ENCODE results near the gene ZSCAN16. TPM values are rescaled to one million over a fixed set of nuclear protein-coding genes. Genes with fewer than 3 reads are reported as not detected.

Gene ZSCAN16
- total RNA-seq, 1 donor from 2014 or later = 13.8 TPM

DNA sequence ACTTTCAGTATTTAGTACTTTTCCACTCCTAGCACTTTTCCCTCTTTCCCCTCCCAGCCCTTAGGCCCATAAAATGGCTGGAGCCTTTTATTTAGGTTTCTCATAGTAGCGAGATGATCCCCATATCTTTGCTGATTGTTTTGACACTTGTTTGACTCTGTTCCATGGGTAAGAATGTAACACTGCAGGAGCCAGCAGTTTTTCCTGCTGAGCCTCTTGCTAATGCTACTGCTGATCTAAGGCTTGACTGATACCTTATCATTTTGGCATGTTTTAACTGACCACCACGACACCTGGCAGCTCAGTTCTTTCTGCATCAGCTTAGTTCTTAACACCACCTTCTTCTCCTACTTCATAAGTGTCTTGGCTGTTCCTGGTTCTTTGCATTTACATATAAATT lies 46.9 kb downstream of the ZSCAN16 start:
- no peak for DNase-seq (ENCODE audit: low read depth, low spot score)

DNA sequence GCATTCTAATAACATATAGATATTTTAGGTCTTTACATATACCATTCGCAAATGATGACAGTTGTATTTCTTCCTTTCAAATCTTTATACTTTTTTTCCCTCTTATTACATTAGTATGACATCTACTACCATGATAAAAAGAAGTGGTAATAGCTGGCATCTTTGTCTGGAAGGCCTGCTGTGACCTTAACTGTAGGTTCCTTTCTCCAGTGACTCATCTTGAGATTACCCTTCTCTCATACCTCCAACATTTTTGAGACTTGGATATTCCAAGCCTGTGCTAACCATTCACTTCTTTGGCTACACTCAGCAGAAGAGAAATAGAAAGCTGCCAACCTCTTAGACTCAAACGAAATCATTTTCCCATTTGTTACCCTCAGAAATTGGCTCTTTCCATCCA lies 47.6 kb downstream of the ZSCAN16 start:
- no peak for DNase-seq (ENCODE audit: low read depth, low spot score)

DNA sequence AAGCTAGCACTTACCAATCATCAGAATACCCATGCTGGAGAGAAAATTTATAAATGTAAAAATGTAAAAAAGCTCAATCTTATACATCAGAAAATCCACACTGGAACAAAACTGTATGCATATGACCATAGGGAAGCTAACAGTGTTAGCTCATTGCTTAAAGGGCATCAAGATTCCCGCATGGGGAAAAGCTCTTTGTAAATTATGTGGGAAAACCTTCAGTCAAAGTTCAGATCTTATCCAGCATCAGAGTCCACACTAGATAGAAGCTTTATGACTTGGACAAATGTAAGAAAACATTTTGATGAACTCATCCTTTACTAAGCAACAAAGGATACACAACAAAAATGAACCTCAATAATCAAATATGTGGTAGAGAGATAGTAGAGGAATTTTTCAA lies 52.0 kb downstream of the ZSCAN16 start:
- DNase-seq (ENCODE audit: low read depth, low spot score) = no peak

Other genes starting within 250 kb of the ZSCAN16 start
- gene OR2B2, start 212.2 kb upstream of the ZSCAN16 start, total RNA-seq = not detected in 2 replicates
- not detected in 2 replicates for gene OR2B6, start 167.4 kb upstream of the ZSCAN16 start, total RNA-seq
- gene ZNF165, start 44.0 kb upstream of the ZSCAN16 start, total RNA-seq = 0.33 and 0.35 TPM in 2 replicates
- 11.5 and 19.0 TPM in 2 replicates for gene ZKSCAN8, start 17.3 kb downstream of the ZSCAN16 start, total RNA-seq
- gene ZSCAN9, start 100.7 kb downstream of the ZSCAN16 start, total RNA-seq = 11.6 and 13.5 TPM in 2 replicates
- 5.6 and 5.7 TPM in 2 replicates for gene ZKSCAN4, start 127.7 kb downstream of the ZSCAN16 start, total RNA-seq
- 0.59 and 1.2 TPM in 2 replicates for gene NKAPL, start 134.7 kb downstream of the ZSCAN16 start, total RNA-seq
- 8.9 and 18.5 TPM in 2 replicates for gene ZSCAN26, start 142.5 kb downstream of the ZSCAN16 start, total RNA-seq
- 7.3 and 10.2 TPM in 2 replicates for gene PGBD1, start 157.0 kb downstream of the ZSCAN16 start, total RNA-seq
- 10.6 and 19.7 TPM in 2 replicates for gene ZSCAN31, start 211.5 kb downstream of the ZSCAN16 start, total RNA-seq
- gene ZKSCAN3, start 225.3 kb downstream of the ZSCAN16 start, total RNA-seq = 3.4 and 7.5 TPM in 2 replicates

Measured in pulmonary artery endothelial cell (primary cell).